NCI-H187 (cell line): ENCODE data around the gene FRMD5.

Source experiments
- DNase-seq, 2 experiments: peaks; one replicate each; lab custom pipeline; 2025; lab: John Stamatoyannopoulos, UW

Gene FRMD5

DNA sequence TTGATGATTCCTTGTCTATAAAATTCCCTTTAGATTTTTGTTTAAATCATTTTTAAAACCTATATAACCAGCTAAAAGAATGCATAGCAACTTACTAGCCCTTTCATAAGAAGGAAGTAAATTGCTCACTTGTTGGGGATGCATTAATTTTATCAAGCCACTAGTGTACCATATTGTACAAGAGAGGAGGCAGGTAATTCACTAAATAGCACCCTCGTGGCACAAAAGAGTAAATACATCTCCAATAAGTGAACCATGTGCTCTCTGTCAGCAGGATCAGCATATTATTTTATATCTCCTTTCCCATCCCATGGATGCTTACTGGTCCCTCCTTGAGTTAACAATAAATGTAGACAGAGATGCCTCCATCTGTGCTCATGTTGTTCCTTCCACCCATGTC is 34.3 kb downstream of the FRMD5 start:
- no peak for DNase-seq

DNA sequence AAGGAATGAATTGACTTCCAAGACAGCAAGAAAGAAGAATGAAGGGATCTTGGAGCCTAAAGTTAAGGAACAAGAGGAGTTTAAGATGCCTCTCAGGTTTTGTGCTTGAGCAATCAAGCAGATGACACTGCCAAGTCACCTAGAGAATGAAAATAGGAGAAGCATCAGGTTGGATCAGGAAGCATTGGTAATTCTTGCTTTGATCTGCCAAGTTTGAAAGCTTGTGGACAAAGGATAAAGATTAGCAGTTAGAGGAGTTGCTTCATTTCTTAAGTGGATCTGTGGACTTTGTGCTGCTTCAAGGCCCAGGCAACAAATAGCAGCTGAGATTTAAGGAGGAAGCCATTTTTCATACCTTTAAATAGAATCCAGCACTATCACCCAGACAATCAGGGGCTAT is 35.6 kb downstream of the FRMD5 start:
- no peak for DNase-seq

DNA sequence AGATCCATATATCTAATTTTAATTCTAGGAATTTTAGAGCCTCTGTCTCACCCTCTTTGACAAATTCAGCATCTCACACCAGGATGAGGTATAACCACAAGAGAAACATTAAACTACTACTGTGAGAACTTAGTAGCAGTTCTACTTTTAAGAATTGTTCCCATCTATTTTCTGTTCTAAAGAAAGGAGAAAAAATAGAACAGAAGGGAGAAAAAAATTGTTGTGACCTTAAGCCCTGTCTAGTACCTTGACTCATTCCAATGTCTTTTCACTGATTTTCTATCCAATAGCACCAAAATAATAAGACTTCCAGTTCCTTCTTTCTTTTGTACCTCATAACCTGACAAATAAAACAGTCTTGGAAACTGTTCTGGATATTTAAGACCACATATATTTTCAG is 37.0 kb downstream of the FRMD5 start:
- DNase-seq = no peak

DNA sequence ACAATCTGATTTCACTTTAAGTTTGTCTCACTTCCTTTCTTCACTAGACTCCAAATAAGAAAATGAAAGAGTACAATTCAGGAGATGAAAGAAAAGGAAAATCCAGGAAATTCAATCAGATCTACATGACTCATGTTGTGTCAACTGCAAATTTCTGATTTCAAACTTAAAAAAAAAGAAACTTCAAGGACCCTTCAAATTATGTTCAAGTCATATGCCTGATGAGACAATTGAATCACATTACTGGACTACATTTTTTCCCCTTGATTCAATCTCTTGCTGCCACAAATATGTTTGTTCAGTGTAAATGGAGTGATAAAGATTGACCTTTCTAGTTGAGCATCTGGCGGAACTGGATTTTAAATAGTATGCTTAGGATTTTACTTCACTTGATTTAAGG is 37.4 kb downstream of the FRMD5 start:
- DNase-seq = no peak

DNA sequence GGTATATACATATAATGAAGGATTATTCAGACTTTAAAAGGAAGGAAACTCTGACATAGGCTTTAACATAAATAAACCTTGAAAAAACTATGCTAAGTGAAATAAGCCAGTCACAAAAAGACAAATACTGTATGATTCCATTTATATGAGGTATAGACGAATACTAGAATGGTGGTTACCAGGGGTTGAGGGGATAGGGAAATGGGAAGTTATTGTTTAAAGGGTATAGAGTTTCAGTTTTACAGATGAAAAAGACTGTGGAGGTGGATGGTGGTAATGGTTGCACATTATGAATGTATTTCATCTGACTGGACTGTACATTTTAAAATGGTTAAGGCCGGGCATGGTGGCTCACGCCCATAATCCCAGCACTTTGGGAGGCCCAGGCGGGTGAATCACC is 41.7 kb downstream of the FRMD5 start:
- no peak for DNase-seq

DNA sequence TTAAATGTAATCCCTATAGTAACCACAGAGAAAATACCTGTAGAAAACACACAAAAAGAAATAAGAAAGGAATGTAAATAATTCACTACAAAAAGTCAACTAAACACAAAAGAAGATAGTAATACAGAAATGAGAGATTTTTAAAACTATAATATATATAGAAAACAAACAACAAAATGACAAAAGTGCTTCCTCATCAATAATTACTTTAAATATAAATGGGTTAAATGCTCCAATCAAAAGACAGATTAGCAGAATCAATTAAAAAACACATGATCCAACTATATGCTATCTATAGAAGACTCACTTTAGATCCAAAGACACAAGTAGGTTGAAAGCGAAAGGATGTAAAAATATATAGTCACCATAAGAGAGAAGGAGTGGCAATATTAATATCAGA is 45.8 kb downstream of the FRMD5 start:
- DNase-seq = no peak

DNA sequence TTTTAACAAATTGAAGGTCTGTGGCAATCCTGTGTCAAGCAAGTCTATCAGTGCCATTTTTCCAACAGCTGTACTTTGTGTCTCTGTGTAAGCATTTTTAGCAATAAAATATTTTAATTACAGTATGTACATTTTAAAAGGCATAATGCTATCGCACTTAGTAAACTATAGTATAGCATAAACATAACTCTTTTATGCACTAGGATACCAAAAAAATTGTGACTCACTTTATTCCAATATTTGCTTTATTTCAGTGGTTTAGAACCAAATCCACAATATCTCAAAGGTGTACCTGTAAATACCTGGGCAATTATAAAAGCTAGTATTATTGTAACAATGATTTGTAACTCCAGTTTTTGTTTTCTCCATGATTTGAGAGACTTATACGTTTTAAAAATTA is 46.5 kb downstream of the FRMD5 start:
- DNase-seq = no peak

DNA sequence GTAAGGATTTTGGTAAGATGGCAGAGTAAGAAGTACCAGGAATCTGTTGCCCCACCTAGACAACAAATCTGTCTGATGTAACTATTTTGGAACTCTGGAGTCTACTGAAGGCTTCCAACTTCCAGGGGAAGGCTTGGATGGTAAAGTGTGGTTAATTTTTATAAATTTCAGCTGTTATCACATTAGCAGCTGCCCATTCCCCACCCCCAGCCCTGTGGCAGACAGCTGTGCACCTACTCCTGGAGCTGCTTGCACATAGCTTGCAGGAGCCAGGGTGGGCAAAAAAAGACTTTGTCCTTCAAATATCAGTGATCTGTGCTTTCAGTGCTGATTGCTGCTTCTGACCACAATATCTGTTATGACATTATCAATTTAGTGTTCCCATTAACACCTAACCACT is 47.4 kb downstream of the FRMD5 start:
- no peak for DNase-seq

DNA sequence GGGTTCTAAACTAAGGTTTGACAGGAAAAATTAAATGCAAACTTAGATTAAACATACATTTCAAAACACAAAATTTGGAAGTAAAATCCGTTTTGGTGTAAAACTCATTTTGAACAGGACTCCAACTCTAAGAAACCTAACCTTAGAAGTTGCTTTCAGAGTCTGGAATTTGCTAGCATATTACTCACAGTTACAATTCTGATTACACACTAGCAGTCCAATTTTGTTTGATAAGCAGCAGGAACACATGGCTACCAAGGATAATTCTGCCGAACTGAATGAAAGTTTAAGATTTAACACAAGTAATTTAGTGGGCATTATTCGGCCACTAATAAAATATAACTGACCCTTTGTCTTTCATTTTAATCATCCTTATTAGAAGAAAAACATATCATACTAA is 49.6 kb downstream of the FRMD5 start:
- no peak for DNase-seq

DNA sequence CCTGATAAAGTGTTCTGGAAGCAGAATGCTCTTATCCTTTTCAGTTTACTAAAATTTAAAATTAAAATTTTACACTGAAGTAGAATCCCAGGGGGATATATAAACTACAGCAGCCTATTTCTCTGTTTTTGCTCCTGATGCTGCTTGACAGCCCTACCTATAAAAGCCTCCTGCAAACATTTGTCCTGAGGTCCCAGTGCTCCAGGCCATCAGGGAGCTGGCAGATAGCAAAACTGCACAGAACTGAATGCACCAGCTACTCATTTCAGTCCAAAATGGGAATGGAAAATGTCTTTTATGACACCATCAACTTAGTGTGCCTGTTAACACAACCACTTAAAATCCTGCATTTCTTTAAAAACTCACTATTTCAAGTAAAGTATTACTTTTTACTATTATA is 50.1 kb downstream of the FRMD5 start:
- no peak for DNase-seq

DNA sequence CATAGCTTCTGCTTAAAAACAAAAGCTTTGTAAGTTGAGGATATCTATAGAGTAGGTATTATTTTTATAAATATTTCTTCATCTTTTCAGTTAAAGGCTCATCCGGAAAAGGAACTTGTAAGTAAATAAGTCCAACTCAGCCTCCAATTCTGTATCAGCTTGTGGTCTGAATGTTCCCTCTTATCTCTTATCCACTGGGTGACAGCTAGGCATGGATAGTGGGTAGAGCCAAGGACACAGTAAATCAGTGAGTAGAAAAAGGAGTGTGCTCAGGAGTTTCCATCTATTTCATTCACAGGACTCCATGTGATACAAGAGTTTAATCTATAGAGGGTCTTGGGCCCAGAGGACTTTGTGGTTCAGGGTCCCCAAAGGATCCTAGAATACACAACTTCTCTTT is 50.9 kb downstream of the FRMD5 start:
- DNase-seq = no peak

DNA sequence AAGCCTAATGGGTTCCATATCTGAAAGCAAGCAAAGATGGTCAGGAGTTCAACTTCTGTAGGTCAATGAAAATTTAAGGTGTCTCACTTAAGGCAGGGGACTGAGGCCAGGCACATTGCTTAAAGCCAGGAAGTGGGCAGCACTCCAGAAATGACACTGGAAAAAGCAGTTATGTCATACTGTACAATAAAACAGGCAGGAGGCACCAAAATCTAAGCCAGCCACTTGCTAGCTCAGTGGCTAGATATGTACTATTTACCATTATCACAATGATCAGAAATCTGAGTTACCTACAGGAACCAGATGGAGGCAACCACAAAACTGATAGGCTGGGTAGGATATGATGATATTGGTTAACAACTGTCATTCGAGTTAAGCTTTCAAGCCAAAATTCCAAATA is 57.3 kb downstream of the FRMD5 start:
- DNase-seq = no peak

DNA sequence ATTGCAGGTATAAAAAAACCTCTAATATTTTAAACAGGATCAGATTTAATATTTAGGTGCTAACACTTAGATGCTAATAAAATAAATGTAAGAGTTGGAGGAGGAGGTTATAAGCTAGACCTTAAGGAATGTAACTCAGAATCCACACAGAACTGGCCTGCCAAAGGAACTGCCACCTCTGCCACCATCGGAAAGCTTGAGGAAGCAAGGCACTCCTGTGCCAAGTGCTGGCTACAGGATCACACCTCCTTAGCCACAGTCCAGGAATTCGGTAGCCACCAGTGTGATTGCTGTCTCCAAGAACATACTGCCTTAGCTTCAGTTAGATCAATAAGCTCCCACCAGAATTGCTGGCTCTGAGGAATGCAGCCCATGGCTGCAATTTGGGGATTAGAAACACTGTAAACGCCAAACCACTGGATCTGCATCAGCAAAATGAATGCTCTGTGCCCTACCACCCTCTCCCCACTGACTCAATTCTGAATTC is 58.0 kb downstream of the FRMD5 start:
- no peak for DNase-seq

DNA sequence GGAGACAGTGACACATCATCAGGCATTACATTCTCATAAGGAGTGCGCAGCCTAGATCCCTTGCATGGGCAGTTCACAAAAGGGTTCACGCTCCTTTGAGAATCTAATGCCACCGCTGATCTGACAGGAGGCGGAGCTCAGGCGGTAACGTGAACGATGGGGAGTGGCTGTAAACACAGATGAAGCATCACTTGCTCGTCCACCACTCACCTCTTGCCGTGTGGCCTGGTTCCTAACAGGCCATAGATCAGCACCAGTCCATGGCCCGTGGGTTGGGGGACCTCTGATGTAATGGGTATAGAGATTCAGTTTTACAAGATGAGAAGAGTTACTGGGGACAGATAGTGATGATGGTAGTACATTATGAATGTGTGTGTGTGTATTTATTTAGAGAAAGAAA is 63.0 kb downstream of the FRMD5 start:
- no peak for DNase-seq

DNA sequence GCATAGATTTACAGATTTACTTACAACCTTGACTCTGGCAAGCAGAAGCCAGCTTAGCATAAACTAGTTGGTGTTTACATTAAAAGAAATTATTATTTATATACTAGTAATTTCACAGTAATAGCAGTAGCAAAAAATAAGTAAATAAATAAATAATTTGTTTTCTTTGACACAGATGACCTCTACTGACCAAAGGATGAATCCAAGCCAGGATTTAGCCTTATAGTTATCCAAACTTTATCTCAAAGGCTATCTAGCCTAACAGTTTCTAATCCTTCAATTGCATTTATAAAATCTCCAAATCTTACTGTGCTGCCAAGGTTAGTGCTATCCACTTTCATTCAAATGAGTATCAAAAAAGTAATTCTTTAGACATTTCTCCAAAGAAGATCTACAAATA is 64.3 kb downstream of the FRMD5 start:
- DNase-seq = no peak

DNA sequence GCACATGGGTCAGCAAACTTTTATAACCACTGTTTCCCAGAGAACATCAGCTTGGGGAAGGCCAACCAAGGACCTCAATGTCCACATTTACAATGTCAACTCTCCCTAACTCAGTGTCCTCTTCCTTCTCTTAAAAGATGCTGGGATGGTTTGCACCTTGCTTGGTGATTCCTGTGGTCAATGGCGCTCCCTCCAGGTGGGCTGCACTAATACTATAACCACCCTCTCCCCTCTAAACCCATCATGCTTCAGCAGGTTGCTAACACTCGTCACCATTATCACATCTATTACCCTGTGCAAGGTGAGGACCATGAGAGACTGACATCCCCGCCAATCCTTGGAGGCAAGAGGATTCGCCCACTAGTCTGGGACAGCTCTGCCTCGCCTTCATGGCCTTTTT is 65.2 kb downstream of the FRMD5 start:
- DNase-seq = no peak

DNA sequence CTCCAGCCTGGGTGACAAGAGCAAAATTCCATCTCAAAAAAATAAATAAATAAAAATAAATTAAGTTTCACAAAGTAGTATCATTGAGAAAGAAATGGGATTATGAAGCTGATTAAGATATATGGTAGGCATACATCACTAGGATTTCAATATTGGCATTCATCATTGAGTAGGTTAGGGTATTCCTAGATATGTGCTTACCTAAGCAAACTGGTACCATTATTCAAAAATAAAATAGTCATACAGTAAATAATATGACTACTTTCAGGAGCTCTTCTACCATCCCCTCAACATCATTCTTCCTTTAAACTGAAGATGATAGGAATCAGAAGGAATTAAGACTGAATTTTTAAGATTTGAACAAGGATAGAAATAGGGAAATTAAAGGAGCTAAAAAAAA is 66.6 kb downstream of the FRMD5 start:
- no peak for DNase-seq

DNA sequence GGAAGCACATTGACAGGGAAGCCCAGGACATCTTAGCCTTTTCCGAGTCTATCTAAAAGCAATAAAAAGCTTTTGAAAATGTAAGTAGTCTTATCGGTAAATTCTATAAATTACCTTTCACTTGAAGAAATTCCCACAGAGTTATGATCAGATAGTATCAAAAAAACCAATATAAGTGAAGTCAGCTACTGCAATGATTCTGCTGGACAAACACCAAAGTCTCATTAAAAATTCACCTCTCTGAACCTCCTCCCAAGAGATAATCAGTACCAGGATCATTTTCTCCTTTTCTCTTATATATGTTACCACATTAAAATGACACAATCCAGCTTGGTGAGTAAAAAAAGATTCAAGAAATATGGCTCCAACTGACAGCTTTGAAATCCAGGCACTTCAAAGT is 69.2 kb downstream of the FRMD5 start:
- DNase-seq = no peak

DNA sequence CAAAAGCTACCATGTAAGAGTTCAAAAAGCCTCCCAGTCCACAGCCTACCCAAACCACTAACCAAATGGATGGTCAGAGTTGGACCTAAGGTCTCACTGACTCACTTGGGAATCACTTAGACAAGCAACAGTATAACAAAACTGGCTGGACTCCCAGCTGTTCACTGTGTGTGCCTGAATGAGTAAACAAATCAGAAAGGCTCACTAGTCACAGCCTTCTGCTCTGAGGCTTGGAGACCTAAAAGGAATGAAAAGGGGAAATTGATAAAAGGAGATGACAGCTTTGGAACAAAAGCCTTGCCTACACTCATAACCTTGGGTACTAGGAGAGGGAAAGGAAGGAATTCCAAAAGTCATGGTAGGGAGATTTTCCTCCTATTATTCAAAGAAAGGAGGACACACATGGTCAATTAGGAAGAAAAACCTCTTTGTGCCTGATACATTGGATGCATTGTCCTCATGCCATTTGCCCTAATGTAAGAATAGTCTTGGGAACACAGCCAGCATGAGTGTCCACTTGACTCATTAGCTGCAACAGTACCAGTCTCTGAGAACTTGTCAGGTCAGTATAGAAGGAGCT is 92.3 kb downstream of the FRMD5 start:
- DNase-seq = no peak

DNA sequence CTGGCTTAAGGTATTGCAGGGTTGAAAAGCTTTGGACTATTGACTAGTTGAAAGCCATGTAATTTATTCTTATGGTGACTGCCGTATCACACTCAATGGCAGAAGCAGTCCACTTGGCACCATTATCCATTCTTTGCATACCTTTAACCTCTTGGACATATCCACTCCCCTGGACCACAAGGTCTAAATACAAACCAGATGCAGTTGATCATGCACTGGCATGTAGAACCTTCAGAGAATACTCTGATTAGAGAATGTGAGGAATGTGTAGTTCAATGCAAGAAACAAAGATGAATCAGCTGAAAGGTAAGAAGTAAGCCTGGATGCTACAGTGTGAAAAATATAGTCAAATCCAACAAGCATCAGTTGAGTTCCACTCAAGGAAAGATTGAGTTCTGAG is 93.1 kb downstream of the FRMD5 start:
- no peak for DNase-seq

DNA sequence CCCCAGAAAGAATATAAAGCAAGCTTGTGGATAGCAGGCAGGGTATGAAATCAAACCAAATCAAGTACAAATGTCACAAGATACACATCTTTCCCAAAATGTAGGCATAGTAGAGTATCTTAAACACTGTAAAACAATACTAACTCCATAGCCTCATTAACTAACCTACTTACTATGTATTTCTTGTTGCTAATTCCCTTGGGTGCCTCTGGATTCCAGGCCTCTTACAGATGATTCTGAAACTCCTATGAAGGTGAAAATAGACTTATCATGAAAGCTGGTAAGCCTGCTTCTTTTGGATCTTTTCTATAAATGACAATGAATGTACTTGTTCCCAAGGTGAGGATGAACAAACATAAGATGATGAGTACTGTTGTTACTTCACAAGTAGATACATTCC is 93.8 kb downstream of the FRMD5 start:
- no peak for DNase-seq

DNA sequence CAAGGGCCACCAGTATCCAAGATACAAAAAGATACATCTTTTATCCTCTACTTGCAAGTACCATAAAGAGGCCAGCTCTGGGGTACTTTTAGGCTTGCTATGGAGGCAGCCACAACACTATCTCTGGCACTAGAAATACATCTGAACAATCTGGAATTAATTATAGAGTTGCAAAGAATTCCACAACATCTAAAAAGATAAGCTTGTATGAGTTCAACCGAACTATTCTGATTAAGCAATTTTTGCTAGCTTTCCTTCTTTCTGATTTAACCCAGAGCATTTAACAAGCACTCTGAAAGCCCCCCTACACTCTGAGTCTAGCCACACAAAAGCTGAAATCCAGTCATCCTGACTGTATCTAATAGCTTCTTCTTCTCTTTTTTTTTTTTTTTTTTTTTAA is 95.4 kb downstream of the FRMD5 start:
- no peak for DNase-seq

DNA sequence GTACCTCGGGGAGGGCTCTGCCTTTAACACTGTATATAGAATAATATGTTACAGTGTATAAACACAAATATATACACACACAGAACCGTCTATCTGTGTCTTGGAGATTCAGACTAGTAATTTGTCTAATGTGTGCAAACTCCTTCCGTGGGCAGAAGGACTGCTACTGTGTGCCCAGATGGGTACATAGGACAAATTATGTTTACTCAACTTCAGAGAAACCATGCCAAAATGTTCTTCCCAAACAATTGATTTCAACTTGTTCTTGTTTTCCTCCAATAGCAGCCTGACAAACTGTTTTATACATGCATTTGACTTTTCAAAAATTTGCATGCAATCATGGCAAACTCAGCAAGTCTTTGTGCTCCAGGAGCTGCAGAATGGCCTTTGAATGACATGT is 97.5 kb downstream of the FRMD5 start:
- no peak for DNase-seq

DNA sequence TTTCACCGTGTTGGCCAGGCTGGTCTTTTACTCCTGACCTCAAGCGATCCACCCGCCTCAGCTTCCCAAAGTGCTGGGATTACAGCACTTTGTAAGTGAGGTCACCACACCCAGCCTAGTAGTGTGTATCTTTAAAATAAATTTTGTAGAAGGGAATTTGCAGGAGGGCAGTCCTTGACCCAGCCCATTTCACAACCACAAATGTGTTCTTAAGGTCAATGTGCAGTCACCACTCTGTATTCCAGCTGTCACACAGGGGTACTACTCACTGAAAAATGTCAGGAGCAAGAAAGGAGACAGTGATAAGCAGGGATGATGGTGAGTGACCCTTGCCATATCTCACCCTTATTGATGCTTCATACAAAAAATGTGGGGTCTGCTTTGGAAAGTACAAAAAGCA is 98.5 kb downstream of the FRMD5 start:
- DNase-seq = no peak

DNA sequence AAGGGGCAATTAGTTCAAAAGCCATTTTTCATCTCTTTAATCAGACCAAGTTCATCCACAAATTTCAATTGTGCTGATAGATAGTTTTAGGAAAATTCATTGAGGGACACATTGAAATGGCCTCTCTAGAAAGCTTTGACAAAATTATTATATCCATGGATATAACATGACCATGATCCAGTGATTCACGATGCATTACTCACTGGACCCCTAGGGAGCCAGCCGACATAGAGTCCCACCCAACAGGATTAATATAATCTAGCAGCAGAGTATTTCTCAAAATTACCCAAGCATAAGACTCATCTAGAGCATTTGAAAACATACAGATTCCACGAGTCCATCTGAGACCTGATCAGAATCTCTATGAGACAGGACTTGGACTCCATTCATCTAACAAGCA is 100.3 kb downstream of the FRMD5 start:
- DNase-seq = no peak
